Measurements from ENCODE around the gene NT5DC1.
A peak's percentile ranks its signal among the peaks of the same experiment; 100 is the strongest.

NT5DC1 gene

GRCh38 chr6:116100419-116101301 lies at the start of gene NT5DC1:
NT5DC1 (plus strand) TSS chr6:116100853; CDS start chr6:116100931, 78 bp downstream.
- DNase-seq = peak; percentile 54

- DNase-seq = no peak
These were observed 49.4 kb upstream of the NT5DC1 start for GRCh38 chr6:116051244-116051643.

GRCh38 chr6:116055513-116055912 lies 45.1 kb upstream of the NT5DC1 start:
- DNase-seq = no peak

- no peak for DNase-seq
These were observed 42.9 kb upstream of the NT5DC1 start for GRCh38 chr6:116057766-116058165.

- no peak for DNase-seq
These were observed 40.7 kb upstream of the NT5DC1 start for GRCh38 chr6:116059713-116060571.

- DNase-seq = peak; percentile 22
These were observed 39.9 kb upstream of the NT5DC1 start, which contains the start of gene FRK for GRCh38 chr6:116060572-116061283. FRK (minus strand) TSS chr6:116060891; CDS start chr6:116060311, 580 bp downstream.

- DNase-seq = no peak
These were observed 38.2 kb upstream of the NT5DC1 start for GRCh38 chr6:116062496-116062895.

- no peak for DNase-seq
These were observed 36.0 kb upstream of the NT5DC1 start for GRCh38 chr6:116064666-116065065.

GRCh38 chr6:116066789-116067188 lies 33.9 kb upstream of the NT5DC1 start:
- no peak for DNase-seq

GRCh38 chr6:116070101-116070500 lies 30.6 kb upstream of the NT5DC1 start:
- DNase-seq = no peak

GRCh38 chr6:116070616-116071389 lies 29.9 kb upstream of the NT5DC1 start:
- DNase-seq = no peak

- DNase-seq = no peak
These were observed 28.3 kb upstream of the NT5DC1 start for GRCh38 chr6:116072368-116072767.

GRCh38 chr6:116073765-116074440 lies 26.8 kb upstream of the NT5DC1 start:
- DNase-seq = no peak

GRCh38 chr6:116074732-116075390 lies 25.8 kb upstream of the NT5DC1 start:
- no peak for DNase-seq

GRCh38 chr6:116078522-116078921 lies 22.1 kb upstream of the NT5DC1 start:
- DNase-seq = no peak

- no peak for DNase-seq
These were observed 21.7 kb upstream of the NT5DC1 start for GRCh38 chr6:116078945-116079344.

- DNase-seq = no peak
These were observed 17.6 kb upstream of the NT5DC1 start for GRCh38 chr6:116083052-116083451.

GRCh38 chr6:116084284-116084683 lies 16.4 kb upstream of the NT5DC1 start:
- DNase-seq = no peak

- no peak for DNase-seq
These were observed 13.1 kb upstream of the NT5DC1 start for GRCh38 chr6:116087437-116088027.

- DNase-seq = no peak
These were observed 11.7 kb upstream of the NT5DC1 start for GRCh38 chr6:116088946-116089345.

GRCh38 chr6:116090251-116090650 lies 10.4 kb upstream of the NT5DC1 start:
- no peak for DNase-seq
